ENCODE results near the gene HLA-DOB. TPM values are rescaled to one million over a fixed set of nuclear protein-coding genes. Genes with fewer than 3 reads are reported as not detected.
A peak's percentile ranks its signal among the peaks of the same experiment; 100 is the strongest.

The HLA-DOB gene
- total and polyA plus RNA-seq, 2 of the 13 experiments (the other 11 are each of a cell fraction or from before 2014, with no cell fraction given), result not detected

DNA sequence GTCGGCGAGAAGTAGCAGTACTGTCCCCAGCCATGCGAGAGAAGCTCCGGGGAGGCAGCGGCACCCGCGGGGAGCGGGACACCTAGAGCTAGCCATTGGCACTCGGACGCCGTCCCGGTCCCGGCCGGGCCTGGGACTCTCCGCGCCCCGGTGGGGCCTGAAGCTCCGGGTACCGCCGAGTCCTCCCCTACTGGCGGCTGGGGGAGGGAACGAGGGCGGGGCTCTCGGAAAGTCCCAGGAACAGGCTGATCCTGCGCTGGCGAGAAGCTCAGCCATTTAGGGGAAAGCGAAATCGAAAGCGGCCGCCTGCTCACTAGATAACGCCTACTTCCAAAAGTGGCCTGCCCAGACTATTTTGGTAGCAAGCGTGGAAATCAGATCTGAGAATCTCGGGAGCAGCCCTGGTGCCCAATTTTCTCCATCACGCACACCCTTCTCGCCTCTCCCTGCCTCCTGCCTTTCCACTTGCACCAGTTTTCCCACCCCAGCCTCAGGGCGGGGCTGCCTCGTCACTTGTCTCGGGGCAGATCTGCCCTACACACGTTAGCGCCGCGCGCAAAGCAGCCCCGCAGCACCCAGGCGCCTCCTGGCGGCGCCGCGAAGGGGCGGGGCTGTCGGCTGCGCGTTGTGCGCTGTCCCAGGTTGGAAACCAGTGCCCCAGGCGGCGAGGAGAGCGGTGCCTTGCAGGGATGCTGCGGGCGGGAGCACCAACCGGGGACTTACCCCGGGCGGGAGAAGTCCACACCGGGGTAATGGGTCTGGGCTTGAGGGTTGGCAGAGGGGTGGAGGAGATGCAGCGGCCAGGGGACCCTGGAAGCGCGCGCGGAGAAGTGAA lies 37.0 kb upstream of the HLA-DOB start, which contains the start of the genes PSMB9 and TAP1 (continued):
- TF ChIP-seq, protein P1, sequence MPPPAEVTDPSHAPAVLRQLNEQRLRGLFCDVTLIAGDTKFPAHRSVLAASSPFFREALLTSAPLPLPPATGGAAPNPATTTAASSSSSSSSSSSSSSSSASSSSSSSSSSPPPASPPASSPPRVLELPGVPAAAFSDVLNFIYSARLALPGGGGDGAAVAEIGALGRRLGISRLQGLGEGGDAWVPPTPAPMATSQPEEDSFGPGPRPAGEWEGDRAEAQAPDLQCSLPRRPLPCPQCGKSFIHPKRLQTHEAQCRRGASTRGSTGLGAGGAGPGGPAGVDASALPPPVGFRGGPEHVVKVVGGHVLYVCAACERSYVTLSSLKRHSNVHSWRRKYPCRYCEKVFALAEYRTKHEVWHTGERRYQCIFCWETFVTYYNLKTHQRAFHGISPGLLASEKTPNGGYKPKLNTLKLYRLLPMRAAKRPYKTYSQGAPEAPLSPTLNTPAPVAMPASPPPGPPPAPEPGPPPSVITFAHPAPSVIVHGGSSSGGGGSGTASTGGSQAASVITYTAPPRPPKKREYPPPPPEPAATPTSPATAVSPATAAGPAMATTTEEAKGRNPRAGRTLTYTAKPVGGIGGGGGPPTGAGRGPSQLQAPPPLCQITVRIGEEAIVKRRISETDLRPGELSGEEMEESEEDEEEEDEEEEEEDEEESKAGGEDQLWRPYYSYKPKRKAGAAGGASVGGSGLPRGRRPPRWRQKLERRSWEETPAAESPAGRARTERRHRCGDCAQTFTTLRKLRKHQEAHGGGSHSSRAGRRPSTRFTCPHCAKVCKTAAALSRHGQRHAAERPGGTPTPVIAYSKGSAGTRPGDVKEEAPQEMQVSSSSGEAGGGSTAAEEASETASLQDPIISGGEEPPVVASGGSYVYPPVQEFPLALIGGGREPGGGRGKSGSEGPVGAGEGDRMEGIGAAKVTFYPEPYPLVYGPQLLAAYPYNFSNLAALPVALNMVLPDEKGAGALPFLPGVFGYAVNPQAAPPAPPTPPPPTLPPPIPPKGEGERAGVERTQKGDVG (CRISPR knock-in tag; IDR thresholded peaks at IDR 0.05; ENCODE audit: borderline replicate concordance), result no peak
- TF ChIP-seq, protein P2, sequence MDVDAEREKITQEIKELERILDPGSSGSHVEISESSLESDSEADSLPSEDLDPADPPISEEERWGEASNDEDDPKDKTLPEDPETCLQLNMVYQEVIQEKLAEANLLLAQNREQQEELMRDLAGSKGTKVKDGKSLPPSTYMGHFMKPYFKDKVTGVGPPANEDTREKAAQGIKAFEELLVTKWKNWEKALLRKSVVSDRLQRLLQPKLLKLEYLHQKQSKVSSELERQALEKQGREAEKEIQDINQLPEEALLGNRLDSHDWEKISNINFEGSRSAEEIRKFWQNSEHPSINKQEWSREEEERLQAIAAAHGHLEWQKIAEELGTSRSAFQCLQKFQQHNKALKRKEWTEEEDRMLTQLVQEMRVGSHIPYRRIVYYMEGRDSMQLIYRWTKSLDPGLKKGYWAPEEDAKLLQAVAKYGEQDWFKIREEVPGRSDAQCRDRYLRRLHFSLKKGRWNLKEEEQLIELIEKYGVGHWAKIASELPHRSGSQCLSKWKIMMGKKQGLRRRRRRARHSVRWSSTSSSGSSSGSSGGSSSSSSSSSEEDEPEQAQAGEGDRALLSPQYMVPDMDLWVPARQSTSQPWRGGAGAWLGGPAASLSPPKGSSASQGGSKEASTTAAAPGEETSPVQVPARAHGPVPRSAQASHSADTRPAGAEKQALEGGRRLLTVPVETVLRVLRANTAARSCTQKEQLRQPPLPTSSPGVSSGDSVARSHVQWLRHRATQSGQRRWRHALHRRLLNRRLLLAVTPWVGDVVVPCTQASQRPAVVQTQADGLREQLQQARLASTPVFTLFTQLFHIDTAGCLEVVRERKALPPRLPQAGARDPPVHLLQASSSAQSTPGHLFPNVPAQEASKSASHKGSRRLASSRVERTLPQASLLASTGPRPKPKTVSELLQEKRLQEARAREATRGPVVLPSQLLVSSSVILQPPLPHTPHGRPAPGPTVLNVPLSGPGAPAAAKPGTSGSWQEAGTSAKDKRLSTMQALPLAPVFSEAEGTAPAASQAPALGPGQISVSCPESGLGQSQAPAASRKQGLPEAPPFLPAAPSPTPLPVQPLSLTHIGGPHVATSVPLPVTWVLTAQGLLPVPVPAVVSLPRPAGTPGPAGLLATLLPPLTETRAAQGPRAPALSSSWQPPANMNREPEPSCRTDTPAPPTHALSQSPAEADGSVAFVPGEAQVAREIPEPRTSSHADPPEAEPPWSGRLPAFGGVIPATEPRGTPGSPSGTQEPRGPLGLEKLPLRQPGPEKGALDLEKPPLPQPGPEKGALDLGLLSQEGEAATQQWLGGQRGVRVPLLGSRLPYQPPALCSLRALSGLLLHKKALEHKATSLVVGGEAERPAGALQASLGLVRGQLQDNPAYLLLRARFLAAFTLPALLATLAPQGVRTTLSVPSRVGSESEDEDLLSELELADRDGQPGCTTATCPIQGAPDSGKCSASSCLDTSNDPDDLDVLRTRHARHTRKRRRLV (CRISPR knock-in tag; IDR thresholded peaks at IDR 0.05), result no peak; the same call in 1 of the 2 replicates
- TF ChIP-seq, protein P3, sequence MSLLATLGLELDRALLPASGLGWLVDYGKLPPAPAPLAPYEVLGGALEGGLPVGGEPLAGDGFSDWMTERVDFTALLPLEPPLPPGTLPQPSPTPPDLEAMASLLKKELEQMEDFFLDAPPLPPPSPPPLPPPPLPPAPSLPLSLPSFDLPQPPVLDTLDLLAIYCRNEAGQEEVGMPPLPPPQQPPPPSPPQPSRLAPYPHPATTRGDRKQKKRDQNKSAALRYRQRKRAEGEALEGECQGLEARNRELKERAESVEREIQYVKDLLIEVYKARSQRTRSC (CRISPR knock-in tag; IDR thresholded peaks at IDR 0.05; ENCODE audit: low read depth), result no peak
- TF ChIP-seq SMAD3 (CRISPR knock-in tag; IDR thresholded peaks at IDR 0.05), result no peak; the same call in none of the 2 replicates
- TF ChIP-seq, protein P4, sequence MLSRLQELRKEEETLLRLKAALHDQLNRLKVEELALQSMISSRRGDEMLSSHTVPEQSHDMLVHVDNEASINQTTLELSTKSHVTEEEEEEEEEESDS (CRISPR knock-in tag; IDR thresholded peaks at IDR 0.05; ENCODE audit: borderline replicate concordance), result peak; percentile 74; the same call in 1 of the 2 replicates
- no peak for TF ChIP-seq HNRNPH1 (optimal IDR thresholded peaks at IDR 0.05; ENCODE audit: low read depth, low read length)
- TF ChIP-seq ZFY (CRISPR knock-in tag; IDR thresholded peaks at IDR 0.05), result peak; percentile 92
- TF ChIP-seq IKZF4 (CRISPR knock-in tag; IDR thresholded peaks at IDR 0.05; ENCODE audit: borderline replicate concordance, low read depth, not compliant biosample characterization), result peak; percentile 82
- no peak for TF ChIP-seq ZSCAN30 (CRISPR knock-in tag; IDR thresholded peaks at IDR 0.05)
- no peak for TF ChIP-seq ZNF605 (CRISPR knock-in tag; IDR thresholded peaks at IDR 0.05)
- TF ChIP-seq, protein P5, sequence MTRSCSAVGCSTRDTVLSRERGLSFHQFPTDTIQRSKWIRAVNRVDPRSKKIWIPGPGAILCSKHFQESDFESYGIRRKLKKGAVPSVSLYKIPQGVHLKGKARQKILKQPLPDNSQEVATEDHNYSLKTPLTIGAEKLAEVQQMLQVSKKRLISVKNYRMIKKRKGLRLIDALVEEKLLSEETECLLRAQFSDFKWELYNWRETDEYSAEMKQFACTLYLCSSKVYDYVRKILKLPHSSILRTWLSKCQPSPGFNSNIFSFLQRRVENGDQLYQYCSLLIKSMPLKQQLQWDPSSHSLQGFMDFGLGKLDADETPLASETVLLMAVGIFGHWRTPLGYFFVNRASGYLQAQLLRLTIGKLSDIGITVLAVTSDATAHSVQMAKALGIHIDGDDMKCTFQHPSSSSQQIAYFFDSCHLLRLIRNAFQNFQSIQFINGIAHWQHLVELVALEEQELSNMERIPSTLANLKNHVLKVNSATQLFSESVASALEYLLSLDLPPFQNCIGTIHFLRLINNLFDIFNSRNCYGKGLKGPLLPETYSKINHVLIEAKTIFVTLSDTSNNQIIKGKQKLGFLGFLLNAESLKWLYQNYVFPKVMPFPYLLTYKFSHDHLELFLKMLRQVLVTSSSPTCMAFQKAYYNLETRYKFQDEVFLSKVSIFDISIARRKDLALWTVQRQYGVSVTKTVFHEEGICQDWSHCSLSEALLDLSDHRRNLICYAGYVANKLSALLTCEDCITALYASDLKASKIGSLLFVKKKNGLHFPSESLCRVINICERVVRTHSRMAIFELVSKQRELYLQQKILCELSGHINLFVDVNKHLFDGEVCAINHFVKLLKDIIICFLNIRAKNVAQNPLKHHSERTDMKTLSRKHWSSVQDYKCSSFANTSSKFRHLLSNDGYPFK (CRISPR knock-in tag; IDR thresholded peaks at IDR 0.05; ENCODE audit: borderline replicate concordance), result no peak; the same call in 1 of the 2 replicates
- TF ChIP-seq, protein P6, sequence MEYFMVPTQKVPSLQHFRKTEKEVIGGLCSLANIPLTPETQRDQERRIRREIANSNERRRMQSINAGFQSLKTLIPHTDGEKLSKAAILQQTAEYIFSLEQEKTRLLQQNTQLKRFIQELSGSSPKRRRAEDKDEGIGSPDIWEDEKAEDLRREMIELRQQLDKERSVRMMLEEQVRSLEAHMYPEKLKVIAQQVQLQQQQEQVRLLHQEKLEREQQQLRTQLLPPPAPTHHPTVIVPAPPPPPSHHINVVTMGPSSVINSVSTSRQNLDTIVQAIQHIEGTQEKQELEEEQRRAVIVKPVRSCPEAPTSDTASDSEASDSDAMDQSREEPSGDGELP (IDR thresholded peaks at IDR 0.05; ENCODE audit: borderline replicate concordance, low read depth), result peak; percentile 29; the same call in 1 of the 2 replicates
- TF ChIP-seq ZFP41 (CRISPR knock-in tag; IDR thresholded peaks at IDR 0.05; ENCODE audit: borderline replicate concordance), result no peak; the same call in 1 of the 2 replicates

All from HepG2 (cell line).